Activated CD4-positive, alpha-beta T cell treated with anti-CD3 and anti-CD28 coated beads for 4 hours (primary cell): ENCODE data around the gene ADAMTS5.

Experiments used
- DNase-seq, 2 donors: peaks; one replicate each; pipeline ENCODE4 v3.0.0-alpha.2; 2020

The ADAMTS5 gene

DNA sequence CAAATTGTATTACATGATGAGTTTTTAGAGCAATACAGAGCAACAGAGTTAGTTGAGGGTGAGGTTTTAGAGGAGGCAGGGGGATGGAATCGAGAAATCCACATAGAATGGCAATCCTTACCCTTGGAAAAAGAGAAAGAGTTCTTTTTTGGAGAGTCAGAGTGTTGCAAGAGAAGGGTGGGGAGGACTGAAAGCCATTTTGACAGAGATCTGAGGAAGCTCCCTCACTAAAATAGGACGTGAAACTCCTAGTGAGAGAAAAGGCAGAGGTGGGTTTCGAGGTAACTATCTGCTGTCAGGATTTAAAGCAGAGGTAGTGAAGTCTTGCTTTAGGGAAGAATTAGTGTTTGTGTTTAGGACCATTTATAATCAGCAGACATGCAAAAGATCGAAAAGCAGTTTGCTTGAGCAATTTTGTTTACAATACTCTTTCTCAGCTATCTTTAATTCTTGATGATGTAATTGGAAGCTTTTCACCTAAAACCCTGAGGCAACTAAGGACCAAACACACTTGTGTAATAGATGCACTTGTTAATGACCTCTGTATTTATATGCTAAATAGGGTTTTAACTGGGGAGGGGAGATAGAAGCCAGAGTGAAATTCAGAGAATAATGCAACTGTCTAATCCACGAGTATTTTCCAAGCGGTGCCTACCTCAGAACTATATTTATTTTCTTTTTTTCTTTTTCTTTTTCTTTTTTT lies 20.0 kb downstream of the ADAMTS5 start:
- no peak for DNase-seq

DNA sequence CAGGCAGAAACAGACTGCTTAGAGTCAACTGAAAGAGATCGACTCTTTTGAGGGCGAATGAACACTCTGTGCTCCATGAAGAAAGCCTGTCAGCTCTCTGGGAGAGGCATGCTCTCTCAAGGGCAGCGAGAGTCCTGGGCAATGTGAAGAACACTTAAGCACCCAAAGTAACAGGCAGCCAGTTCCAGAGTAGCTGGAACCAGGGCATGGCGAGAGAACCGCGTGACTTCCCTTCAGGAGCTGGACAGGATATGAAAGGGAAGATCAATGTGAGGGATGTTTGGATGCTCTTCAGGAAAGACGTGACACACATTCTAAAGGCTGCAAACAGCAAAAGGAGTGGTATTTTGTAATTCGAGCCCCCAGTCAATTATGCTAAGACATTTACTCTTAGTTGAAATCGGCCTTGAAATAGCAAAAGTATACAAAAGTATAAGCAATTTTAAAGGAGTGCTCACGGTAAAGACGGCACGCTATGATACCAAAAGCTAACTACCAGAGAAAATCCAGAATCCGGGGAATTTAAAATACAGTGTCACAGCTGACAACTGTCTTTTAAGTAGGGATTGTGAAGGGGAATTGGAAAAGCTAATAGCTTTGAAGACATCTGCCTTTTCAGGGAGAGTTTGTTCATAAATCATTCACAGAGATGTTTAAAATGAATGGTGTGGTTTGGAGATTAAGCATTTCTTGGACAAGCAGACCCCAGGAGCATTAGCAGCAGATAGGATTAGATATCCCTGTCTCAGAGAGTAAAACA lies 20.8 kb downstream of the ADAMTS5 start:
- DNase-seq = no peak

- DNase-seq = no peak
These were observed 23.0 kb downstream of the ADAMTS5 start for GRCh38 chr21:26943921-26944320.

DNA sequence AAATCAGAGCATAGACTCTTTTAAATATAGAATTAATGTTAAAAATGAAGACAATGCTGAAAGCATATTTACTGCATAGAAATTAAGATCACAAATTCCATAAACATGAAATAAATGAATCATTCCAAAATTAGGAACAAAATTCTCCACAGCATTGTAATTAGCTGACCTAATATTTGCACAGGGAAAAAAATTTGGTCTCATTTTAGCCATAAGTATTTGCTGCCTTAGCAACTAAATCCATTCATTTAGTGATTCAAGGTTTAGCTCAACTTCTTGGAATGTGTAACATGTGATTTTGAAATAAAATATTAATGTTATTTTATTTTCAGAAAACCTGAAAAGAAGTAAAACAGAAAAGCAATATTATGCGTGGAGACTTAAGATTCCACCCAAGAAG lies 25.5 kb downstream of the ADAMTS5 start:
- DNase-seq = no peak

GRCh38 chr21:26939601-26940111 lies 27.2 kb downstream of the ADAMTS5 start:
- DNase-seq = no peak

DNA sequence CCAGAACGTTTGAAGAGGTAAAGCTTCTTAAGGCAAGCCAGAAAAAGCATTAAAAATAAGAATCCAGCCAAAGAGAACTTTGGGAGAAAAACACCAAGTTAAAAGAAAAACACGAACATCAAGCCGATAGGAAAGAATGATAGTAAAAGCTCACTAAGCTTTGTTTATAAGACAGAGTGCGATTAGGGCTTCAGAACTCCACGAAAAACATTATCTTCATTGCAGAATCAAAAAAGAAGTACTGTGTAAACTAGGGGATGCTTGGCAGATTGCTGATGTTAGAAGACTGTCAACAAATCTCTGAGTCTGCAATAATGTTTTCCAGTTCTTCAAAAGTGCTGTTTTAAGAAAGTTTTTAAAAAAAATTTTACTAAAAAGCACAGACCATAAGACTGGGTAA lies 30.2 kb downstream of the ADAMTS5 start:
- DNase-seq = no peak

DNA sequence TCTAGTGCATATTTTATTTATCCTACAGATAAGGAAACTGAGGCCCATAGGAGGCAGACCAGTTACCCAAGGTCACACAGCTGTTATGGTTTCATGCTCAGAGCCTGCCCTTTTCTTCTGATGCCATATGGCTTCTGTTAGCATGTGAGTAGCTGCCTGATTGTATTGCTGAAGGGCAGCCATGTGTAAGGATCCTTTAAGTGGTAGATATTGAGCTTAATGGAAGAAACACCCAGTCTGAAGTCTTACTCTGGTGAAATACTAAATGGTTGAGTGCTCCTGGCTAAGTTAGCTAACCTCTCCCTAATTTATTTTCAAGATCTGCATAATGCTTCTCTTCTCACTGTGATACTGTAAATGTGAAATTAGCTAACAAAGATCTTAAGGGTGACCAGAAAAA lies 30.9 kb downstream of the ADAMTS5 start:
- no peak for DNase-seq

DNA sequence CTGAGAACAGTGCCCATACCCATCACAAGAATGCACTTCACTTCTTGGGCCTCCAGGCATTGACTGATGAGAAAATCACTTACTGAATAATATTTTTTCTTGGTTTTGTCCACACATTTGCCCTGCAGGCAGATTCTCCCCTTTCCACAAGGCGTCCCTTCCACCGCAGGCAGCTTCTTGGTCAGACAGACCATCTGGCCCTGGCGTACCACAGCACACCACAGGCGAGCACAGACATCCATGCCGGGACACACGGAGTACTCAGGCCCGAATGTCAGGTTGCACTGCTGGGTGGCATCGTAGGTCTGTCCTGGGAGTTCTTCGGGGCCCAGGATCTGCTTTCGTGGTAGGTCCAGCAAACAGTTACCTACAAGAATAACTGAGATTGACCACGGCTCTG lies 32.5 kb downstream of the ADAMTS5 start:
- no peak for DNase-seq

- no peak for DNase-seq
These were observed 33.4 kb downstream of the ADAMTS5 start for GRCh38 chr21:26933448-26933847.

DNA sequence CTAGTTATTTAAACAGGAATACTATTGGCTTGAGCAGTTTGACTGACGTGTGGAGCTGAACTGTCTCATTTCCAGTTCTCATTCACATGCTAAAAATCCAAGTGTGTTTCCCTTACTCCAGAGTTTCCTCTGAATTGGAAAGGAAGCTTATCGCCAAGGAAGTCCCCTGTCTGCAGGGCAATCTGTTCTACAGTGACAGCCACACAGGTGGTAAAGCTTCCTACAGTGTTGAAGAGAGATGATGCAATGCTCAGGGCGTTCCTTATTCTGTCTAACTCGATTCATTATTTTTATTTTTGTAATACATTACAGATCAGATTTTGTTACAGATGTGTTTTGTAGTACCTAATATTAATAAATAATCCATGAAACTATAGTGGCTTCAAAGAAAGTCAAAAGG lies 41.3 kb downstream of the ADAMTS5 start:
- DNase-seq = no peak

DNA sequence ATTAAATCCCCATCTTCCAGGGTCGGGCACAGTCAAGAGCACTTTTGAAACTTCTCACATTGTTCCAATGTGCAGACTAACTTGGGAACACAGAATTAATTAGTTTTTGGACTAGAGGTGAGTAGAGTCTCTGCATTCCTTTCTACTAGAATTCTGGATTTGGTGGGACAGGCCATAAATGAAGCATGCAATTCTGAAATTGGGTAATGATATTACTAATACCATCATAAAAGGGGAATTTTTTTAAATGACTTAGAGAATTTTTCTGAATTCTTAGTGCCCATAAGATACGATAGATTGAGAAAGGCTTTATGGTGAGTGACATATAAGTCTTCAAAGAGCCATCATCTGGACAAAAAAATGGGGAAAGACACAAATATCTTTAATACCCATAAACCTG lies 41.8 kb downstream of the ADAMTS5 start:
- DNase-seq = no peak

DNA sequence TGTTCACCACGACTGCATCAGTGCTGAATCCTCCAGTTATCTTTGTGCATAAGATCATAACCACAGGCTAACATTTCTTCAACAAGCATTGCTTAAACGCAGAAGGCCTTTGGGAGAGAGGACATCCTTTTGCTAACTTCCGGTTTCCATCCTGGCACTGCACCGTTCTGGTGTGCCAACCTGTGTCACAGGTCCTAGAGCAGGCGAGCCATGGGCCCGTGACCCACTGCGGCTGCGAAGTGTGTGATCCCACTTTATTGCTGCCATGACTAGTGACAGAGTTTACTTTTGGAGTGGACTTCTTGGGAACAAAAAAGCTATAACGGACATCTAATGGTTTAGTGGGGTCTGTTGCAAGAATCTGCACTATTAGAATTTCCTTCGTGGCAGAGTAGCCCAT lies 42.9 kb downstream of the ADAMTS5 start:
- DNase-seq = no peak

DNA sequence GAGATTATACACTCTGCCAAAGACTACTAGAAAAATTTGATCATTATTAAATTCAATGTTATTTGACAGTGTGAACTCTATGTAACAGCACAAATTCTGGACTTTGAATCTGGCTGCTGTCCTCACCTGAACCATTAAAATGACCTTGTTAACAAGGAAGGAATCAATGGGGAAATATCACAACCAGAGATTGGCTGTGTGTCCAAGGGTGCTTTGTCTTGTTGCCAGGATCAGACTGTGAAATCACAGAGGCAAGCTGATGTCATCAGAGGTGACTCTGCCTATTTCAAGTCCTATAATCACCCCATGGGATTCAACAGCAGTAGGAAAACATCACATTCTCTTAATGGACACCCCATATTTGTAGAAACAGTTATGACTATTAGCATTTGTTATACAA lies 46.8 kb downstream of the ADAMTS5 start:
- DNase-seq = no peak

DNA sequence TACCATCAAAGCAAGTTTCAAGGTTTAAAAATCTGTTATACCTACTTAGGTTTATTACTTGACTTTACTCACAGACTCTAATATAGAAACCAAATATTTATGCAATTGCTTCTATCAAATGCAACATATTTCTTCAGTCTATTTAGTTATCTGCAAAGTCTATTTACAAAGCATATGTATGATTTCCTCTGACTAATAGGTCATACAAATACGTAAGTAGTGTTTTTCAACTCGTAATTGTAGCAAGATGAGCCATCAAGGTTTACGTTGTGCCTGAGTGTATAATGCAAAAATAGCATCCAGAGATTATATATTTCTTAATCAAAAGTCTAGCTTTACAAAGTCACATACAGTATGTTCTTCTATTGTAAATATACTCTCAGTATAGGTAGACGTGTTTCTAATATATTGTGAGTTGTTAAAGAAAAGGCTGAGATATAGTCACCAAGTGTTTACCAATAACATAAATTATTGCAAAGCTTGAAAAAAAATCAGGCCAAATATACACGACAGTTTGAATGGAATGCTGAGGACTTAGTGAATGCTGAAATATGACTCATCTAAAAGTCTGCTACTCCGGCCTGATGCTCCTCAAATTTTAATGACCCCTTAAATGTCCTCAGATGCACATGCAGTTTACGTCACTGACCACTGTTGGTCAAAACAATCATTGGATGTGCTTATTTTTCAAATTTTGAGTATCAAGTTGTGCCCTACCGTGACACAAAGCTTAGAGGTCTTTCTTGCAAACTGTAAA lies 48.4 kb downstream of the ADAMTS5 start:
- no peak for DNase-seq

GRCh38 chr21:26916799-26917198 lies 50.1 kb downstream of the ADAMTS5 start:
- DNase-seq = no peak

GRCh38 chr21:26914557-26914956 lies 52.3 kb downstream of the ADAMTS5 start:
- DNase-seq = no peak

DNA sequence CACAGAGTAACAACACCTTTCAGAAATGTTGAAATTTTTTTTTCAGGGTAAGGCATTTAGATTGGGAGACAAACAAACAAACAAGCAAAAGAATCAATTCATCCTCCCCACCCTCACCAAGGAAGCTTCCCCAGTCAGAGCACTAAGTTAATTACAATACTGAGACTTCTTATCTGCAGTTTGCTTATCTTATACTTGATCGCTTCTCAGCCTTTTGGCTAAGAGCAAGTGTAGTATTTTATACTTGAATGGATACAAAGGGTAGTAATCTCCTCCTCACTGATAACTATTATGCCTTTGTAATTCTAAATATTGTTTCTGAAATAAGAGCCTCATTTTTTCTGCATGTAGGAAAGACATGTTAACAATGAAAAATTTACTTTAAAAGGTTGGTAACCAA lies 54.4 kb downstream of the ADAMTS5 start:
- no peak for DNase-seq

GRCh38 chr21:26909972-26910371 lies 56.9 kb downstream of the ADAMTS5 start:
- DNase-seq = no peak

- DNase-seq = no peak
These were observed 65.9 kb downstream of the ADAMTS5 start for GRCh38 chr21:26900980-26901379.

DNA sequence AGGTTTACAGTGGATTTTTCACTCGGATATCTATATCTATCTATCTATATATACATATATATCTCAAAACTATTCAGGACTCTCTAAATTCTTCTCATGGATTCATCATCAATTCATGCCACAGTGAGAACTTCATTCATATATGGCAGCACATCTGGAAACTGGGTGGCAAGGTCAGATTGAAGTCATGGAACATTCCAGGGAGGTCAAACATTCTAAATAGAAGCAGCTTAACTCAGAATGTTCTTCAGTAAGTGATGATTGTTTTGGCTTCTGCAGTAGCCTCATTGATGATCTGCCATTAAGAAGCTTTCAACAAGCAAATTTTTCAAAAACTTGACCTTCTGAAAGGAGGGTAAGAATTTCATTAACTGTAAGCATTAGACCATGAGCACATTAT lies 74.7 kb downstream of the ADAMTS5 start:
- no peak for DNase-seq

- no peak for DNase-seq
These were observed 78.0 kb downstream of the ADAMTS5 start for GRCh38 chr21:26888931-26889330.

- no peak for DNase-seq
These were observed 78.6 kb downstream of the ADAMTS5 start for GRCh38 chr21:26888256-26888655.

DNA sequence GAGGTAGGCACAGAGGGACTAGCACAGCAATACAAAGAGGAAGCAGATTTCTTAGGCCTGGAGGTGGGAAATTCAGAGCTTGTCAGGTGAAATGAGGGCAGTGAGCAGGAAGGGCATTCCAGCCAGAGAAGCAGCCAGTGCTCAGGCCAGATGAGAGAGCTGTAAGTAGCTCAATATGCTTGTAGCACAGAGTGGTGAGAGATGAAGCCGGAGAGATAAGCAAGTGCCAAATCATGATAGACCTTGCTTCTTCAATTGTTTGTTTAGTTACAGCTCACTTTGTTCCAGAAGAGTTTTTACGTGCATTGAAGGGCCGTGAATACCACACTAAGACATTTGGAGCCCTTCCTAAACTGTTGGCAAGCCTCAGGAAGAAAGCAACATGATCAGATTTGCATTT lies 79.6 kb downstream of the ADAMTS5 start:
- DNase-seq = no peak

- no peak for DNase-seq
These were observed 82.5 kb downstream of the ADAMTS5 start for GRCh38 chr21:26884436-26884835.
